Nephron progenitor cell (in vitro differentiated cells): ENCODE results near the gene PDZD7.
A peak's percentile ranks its signal among the peaks of the same experiment; 100 is the strongest.

Experiments used
- DNase-seq: peaks from one replicate; pipeline ENCODE4 v3.0.0; 2021
- H3K27ac Mint-ChIP-seq: 2 replicates; pipeline ENCODE4 v1.8.0; 2021; ENCODE audit warnings: mild to moderate bottlenecking, moderate library complexity, mixed read lengths
- H3K27me3 Mint-ChIP-seq: 2 replicates; pipeline ENCODE4 v1.8.0; 2021; ENCODE audit warnings: mild to moderate bottlenecking, low read depth, mixed read lengths; ENCODE audit not compliant: poor library complexity
- H3K36me3 Mint-ChIP-seq: 2 replicates; pipeline ENCODE4 v1.8.0; 2021; ENCODE audit warnings: low read depth, mixed read lengths
- H3K4me1 Mint-ChIP-seq: 2 replicates; pipeline ENCODE4 v1.8.0; 2021; ENCODE audit warnings: mixed read lengths
- H3K4me3 Mint-ChIP-seq: 2 replicates; pipeline ENCODE4 v1.8.0; 2021; ENCODE audit warnings: mild to moderate bottlenecking, moderate library complexity, mixed read lengths
- H3K9me3 Mint-ChIP-seq: 2 replicates; pipeline ENCODE4 v1.8.0; 2021; ENCODE audit warnings: mild to moderate bottlenecking, moderate library complexity, mixed read lengths
- TF ChIP-seq, protein P1 (sequence below): fragments of 200-600 bp; sonication (generic); IDR thresholded peaks from 2 replicates; pipeline ENCODE4 v1.5.0; 2021; ENCODE audit warnings: antibody characterized with exemption

PDZD7 gene

DNA sequence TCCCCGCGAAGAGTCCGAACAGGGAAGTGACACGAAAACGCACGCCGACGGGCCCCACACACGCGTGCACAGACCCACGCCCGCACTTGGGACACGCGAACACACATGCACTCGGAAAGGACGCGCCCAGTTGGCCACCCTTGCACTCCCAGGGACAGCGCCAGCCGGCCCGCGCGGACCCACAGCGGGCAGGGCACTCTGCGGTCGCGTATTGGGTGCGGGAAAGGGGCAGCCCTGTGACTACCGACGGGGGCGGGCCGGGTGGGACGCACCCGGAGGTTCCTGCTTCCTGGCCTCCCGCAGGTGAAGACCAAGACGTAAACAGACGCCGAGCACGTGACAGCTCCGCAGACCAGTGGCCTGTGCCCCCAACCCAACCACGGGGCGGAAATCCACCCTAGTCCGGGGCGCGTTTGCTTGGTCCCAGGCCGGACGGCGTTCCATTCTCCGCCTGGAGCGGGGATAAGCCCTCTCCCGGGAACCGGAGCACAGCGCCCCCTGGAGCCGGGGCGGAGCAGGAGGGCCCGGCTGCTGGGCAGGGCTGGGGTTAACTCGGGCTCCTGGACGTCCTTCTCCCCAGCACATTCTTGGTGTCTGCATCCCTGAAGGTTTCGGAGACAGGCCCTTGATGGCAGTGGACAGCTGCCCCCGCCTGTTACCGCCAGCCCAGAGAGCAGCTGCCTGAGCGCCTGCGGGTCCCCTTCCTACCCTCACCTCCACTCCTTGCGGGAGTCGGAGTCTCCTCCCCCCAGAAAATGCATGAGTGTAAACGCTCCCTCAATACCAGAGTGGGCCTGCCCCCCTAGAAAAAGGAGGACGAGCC lies 33.4 kb downstream of the PDZD7 start:
- Mint-ChIP-seq H3K4me3 (peak overlapping the region; percentile 88), H3K9me3 (no peaks in the 10 kb centered on the region), H3K27me3 (peaks cover 3% of the 10 kb centered on the region), H3K4me1 (peaks cover 55% of the 10 kb centered on the region), H3K27ac (peak overlapping the region; percentile 97), H3K36me3 (peaks cover 13% of the 10 kb centered on the region)
- DNase-seq, result peak; percentile 85
- TF ChIP-seq, protein P1, sequence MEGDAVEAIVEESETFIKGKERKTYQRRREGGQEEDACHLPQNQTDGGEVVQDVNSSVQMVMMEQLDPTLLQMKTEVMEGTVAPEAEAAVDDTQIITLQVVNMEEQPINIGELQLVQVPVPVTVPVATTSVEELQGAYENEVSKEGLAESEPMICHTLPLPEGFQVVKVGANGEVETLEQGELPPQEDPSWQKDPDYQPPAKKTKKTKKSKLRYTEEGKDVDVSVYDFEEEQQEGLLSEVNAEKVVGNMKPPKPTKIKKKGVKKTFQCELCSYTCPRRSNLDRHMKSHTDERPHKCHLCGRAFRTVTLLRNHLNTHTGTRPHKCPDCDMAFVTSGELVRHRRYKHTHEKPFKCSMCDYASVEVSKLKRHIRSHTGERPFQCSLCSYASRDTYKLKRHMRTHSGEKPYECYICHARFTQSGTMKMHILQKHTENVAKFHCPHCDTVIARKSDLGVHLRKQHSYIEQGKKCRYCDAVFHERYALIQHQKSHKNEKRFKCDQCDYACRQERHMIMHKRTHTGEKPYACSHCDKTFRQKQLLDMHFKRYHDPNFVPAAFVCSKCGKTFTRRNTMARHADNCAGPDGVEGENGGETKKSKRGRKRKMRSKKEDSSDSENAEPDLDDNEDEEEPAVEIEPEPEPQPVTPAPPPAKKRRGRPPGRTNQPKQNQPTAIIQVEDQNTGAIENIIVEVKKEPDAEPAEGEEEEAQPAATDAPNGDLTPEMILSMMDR, result peak; percentile 87

DNA sequence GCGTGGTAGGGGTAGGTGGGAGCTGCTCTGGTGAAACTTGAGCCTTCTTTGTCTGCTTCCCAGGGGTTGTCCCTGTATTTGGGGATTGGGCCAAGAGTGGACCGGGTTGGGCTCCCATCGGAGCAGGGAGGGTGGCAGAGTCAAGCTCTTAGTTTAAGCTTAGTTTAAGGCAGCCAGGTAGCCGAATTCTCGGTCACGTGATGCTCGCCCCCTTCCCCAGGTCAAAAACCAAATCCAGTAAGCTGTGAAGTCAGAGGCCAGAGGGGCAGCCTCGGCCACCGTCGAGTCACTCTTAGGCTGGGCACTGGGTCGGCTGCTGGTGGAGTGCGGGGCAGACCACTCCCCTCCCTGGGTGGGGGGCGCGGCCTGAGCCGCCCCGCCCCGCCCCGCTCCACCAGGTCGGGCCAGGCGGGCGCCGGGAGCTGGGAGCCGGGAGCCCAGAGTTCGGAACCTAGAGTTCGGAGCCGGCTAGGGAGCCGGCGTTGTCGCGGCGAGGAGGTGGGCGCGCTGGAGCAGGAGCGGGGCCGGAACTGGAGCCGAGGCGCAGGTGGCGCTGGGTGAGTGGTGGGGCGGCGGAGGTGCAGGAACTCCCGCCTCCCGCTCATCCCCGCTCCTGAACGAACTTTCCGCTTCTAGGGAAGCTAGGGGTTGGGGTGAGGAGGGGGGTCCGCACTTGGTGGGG lies 34.1 kb downstream of the PDZD7 start:
- peaks cover 13% of the 10 kb centered on the region for H3K36me3 Mint-ChIP-seq
- peak; percentile 62 for DNase-seq
- peaks cover 3% of the 10 kb centered on the region for H3K27me3 Mint-ChIP-seq
- peak overlapping the region; percentile 88 for H3K4me3 Mint-ChIP-seq
- H3K4me1 Mint-ChIP-seq, result peaks cover 51% of the 10 kb centered on the region
- TF ChIP-seq, protein P1, result no peak
- no peaks in the 10 kb centered on the region for H3K9me3 Mint-ChIP-seq
- H3K27ac Mint-ChIP-seq, result peak overlapping the region; percentile 22

DNA sequence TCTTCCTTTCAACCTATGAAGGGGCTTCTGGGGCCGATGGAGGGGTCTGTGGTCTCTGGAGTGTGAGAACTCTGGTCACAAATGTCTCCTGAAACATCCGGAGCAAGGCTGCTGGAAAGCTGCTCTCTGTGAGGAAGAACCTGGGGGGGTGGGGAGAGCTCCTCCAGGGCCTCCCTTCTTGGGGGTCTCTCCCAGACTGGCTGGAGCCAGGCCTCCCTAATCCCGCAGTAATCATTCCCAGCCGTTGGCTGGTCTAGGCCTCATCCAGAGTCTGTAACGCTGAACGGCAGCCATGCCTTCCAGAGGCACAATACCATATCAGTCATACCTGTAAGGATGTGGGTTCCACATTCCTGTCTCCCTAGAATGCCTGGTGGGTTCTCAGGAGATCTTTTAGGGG lies 35.7 kb downstream of the PDZD7 start:
- TF ChIP-seq, protein P1, result no peak
- Mint-ChIP-seq H3K27me3 (peaks cover 3% of the 10 kb centered on the region), H3K4me3 (peak overlapping the region; percentile 28), H3K9me3 (no peaks in the 10 kb centered on the region), H3K4me1 (peaks cover 41% of the 10 kb centered on the region), H3K27ac (no peak overlapping the region), H3K36me3 (peaks cover 27% of the 10 kb centered on the region)
- DNase-seq, result no peak

- no peak overlapping the region for H3K4me3 Mint-ChIP-seq
Measured at GRCh38 chr10:100993986-100994708, 36.8 kb downstream of the PDZD7 start.

GRCh38 chr10:100989088-100989487 lies 41.8 kb downstream of the PDZD7 start:
- Mint-ChIP-seq H3K36me3 (peaks cover 32% of the 10 kb centered on the region), H3K27ac (no peak overlapping the region), H3K27me3 (no peaks in the 10 kb centered on the region), H3K9me3 (no peaks in the 10 kb centered on the region), H3K4me1 (peaks cover 46% of the 10 kb centered on the region), H3K4me3 (peak overlapping the region; percentile 97)
- DNase-seq, result no peak
- TF ChIP-seq, protein P1, result no peak

More at GRCh38 chr10:100993986-100994708, 36.8 kb downstream of the PDZD7 start:
- H3K9me3 Mint-ChIP-seq, result no peaks in the 10 kb centered on the region
- H3K27me3 Mint-ChIP-seq, result peaks cover 3% of the 10 kb centered on the region
- DNase-seq, result peak; percentile 34
- peaks cover 27% of the 10 kb centered on the region for H3K36me3 Mint-ChIP-seq
- peak overlapping the region; percentile 89 for H3K27ac Mint-ChIP-seq
- TF ChIP-seq, protein P1, result peak; percentile 66
- H3K4me1 Mint-ChIP-seq, result peaks cover 48% of the 10 kb centered on the region
